HCT116 (cell line): Measurements from ENCODE around the gene GRAMD2A. TPM values are rescaled to one million over a fixed set of nuclear protein-coding genes. Genes with fewer than 3 reads are reported as not detected.

Experiments used
- ATAC-seq: fragments of 200-7000 bp; cut with Tn5 transposase; 2 replicates; pipeline ENCODE4 v1.9.1; 2020; ENCODE audit warnings: mild to moderate bottlenecking, moderate library complexity
- BruUV-seq: library from RNA; stranded (reverse); fragments of 400-500 nt; replicated peaks from 2 replicates; lab custom pipeline; 2021; lab: Mats Ljungman, UMichigan
- CTCF ChIA-PET: fragments of 300-600 bp; sonication (Branson Sonifier 250); formaldehyde crosslinking; loops from one replicate; lab custom pipeline; 2021; ENCODE audit warnings: antibody characterized with exemption; lab: Charles Lee
- POLR2A ChIA-PET: fragments of 300-600, 350-600 bp; sonication (Branson Sonifier 250); formaldehyde crosslinking; loops from one replicate; lab custom pipeline; 2021; ENCODE audit warnings: antibody characterized with exemption; lab: Charles Lee
- RAD21 ChIA-PET, 2 experiments: fragments of 300-600 bp; sonication (Branson Sonifier 250); formaldehyde crosslinking; loops; one replicate each; lab custom pipeline; 2023; ENCODE audit warnings: low total read pairs in 2 of 2; ENCODE audit not compliant: uncharacterized antibody in 2 of 2, unreplicated experiment in 2 of 2, low non-redundant PET in 1 of 2; lab: Charles Lee
- DNase-seq: peaks from one replicate; pipeline ENCODE4 v3.0.0-alpha.2; 2010; ENCODE audit warnings: low read depth, low spot score
- H2AFZ ChIP-seq: fragments of 200-600 bp; shearing (Covaris generic), sonication (generic); 2 replicates; pipeline ENCODE4 v1.6.1; 2017; ENCODE audit warnings: low read depth, mixed run types, mixed read lengths, antibody characterized with exemption, low read length; ENCODE audit not compliant: poor library complexity, severe bottlenecking
- H3K27ac ChIP-seq: 2 replicates; pipeline ENCODE4 v1.5.1; 2012; ENCODE audit warnings: low read depth, low read length
- H3K27me3 ChIP-seq: fragments of 200-600 bp; sonication (generic); 2 replicates; pipeline ENCODE4 v1.6.1; 2016; ENCODE audit warnings: mixed run types, low read length, mixed read lengths; ENCODE audit not compliant: insufficient read depth
- H3K36me3 ChIP-seq, 2 experiments: fragments of 200-500 bp in 1 of 2; fragments of 200-600 bp in 1 of 2; sonication (Bioruptor generic) in 1 of 2; sonication (generic) in 1 of 2; 2 replicates each; pipeline versions ENCODE4 v1.5.1 to v1.6.1; 2014 to 2016; ENCODE audit warnings: low read length in 2 of 2, inconsistent platforms in 1 of 2, mixed read lengths in 1 of 2, mixed run types in 1 of 2; ENCODE audit not compliant: insufficient read depth in 2 of 2, control insufficient read depth in 1 of 2
- H3K4me1 ChIP-seq, 2 experiments: fragments of 200-600 bp in 1 of 2; sonication (generic) in 1 of 2; 2 replicates each; pipeline versions ENCODE4 v1.5.1 to v1.6.1; 2012 to 2017; ENCODE audit warnings: low read length in 2 of 2, inconsistent platforms in 1 of 2, mild to moderate bottlenecking in 1 of 2, mixed read lengths in 1 of 2, mixed run types in 1 of 2, moderate library complexity in 1 of 2; ENCODE audit not compliant: insufficient read depth in 2 of 2, control insufficient read depth in 1 of 2
- H3K4me2 ChIP-seq: fragments of 200-600 bp; sonication (generic); 2 replicates; pipeline ENCODE4 v1.6.1; 2017; ENCODE audit warnings: mixed run types, low read length, mixed read lengths
- H3K4me3 ChIP-seq, 2 experiments: fragments of 200-600 bp in 1 of 2; sonication (generic) in 1 of 2; replicated peaks in 1 of 2; 2 replicates each; pipeline ENCODE4 v1.5.1; 2011 to 2016; ENCODE audit warnings: low read length in 2 of 2, control low read depth in 1 of 2, low read depth in 1 of 2, mild to moderate bottlenecking in 1 of 2, mixed read lengths in 1 of 2, mixed run types in 1 of 2
- H3K79me2 ChIP-seq: fragments of 200-600 bp; sonication (generic); 2 replicates; pipeline ENCODE4 v1.6.1; 2017; ENCODE audit warnings: mild to moderate bottlenecking, mixed run types, low read length, moderate library complexity, mixed read lengths; ENCODE audit not compliant: insufficient read depth
- H3K9ac ChIP-seq: fragments of 200-600 bp; sonication (generic); 2 replicates; pipeline ENCODE4 v1.6.1; 2016; ENCODE audit warnings: low read length, mixed read lengths
- H3K9me2 ChIP-seq: fragments of 200-600 bp; sonication (generic), shearing (Covaris generic); 2 replicates; pipeline ENCODE4 v1.6.1; 2017; ENCODE audit warnings: mixed run types, mild to moderate bottlenecking, moderate library complexity; ENCODE audit not compliant: insufficient read depth
- H3K9me3 ChIP-seq, 2 experiments: fragments of 200-500 bp in 1 of 2; fragments of 200-600 bp in 1 of 2; sonication (Bioruptor generic) in 1 of 2; sonication (generic) in 1 of 2; 2 replicates each; pipeline ENCODE4 v1.6.1; 2014 to 2017; ENCODE audit warnings: low read length in 2 of 2, mixed read lengths in 2 of 2, inconsistent platforms in 1 of 2, low read depth in 1 of 2, mild to moderate bottlenecking in 1 of 2, mixed run types in 1 of 2, moderate library complexity in 1 of 2; ENCODE audit not compliant: control insufficient read depth in 1 of 2, insufficient read depth in 1 of 2
- H4K20me1 ChIP-seq: fragments of 200-600 bp; sonication (generic), shearing (Covaris generic); 2 replicates; pipeline ENCODE4 v1.6.1; 2017; ENCODE audit warnings: mixed run types, mild to moderate bottlenecking, moderate library complexity; ENCODE audit not compliant: insufficient read depth
- ELF1 ChIP-seq: IDR thresholded peaks from 2 replicates; pipeline ENCODE4 v1.6.1; 2012; ENCODE audit warnings: low read depth, borderline replicate concordance
- EZH2 ChIP-seq: fragments of 200-600 bp; sonication (generic); IDR thresholded peaks from 2 replicates; pipeline ENCODE4 v1.6.1; 2017; ENCODE audit warnings: antibody characterized with exemption, mixed run types
- FOSL1 ChIP-seq: IDR thresholded peaks from 2 replicates; pipeline ENCODE4 v1.6.1; 2012; ENCODE audit warnings: low read depth
- MAX ChIP-seq: IDR thresholded peaks from 2 replicates; pipeline ENCODE4 v1.6.1; 2012
- POLR2AphosphoS5 ChIP-seq: IDR thresholded peaks from 2 replicates; pipeline ENCODE4 v1.6.1; 2011; ENCODE audit warnings: mild to moderate bottlenecking, low read depth, low read length, moderate library complexity
- SIN3A ChIP-seq: IDR thresholded peaks from 2 replicates; pipeline ENCODE4 v1.6.1; 2012; ENCODE audit warnings: low read depth
- intact Hi-C: fragments of 100-400 bp; cut with micrococcal nuclease; formaldehyde crosslinking; loops from 2 replicates; pipeline ENCODE4 v1.10.0; 2022
- total RNA-seq: library from RNA; stranded (reverse); gene quantifications from one replicate; pipeline ENCODE4 v1.2.1, GENCODE V29; 2021; ENCODE audit not compliant: unreplicated experiment

GRAMD2A gene
- total RNA-seq, 1 experiment from 2014 or later: 8.0 TPM

- no peak overlapping the region for H3K4me3 ChIP-seq
- intact Hi-C loops: no loop called here
- peaks cover 55% of the 10 kb centered on the region for H3K79me2 ChIP-seq
- ChIA-PET POLR2A (no interaction called here), RAD21 (no interaction called here), CTCF (no interaction called here)
- H3K27ac ChIP-seq: no peak overlapping the region
- H3K9ac ChIP-seq: no peak overlapping the region
- H3K27me3 ChIP-seq: no peaks in the 10 kb centered on the region
- DNase-seq: no peak
- no peaks in the 10 kb centered on the region for H4K20me1 ChIP-seq
- no peak for ATAC-seq
- H2AFZ ChIP-seq: no peak overlapping the region
- H3K9me2 ChIP-seq: no peaks in the 10 kb centered on the region
- H3K4me2 ChIP-seq: no peak overlapping the region
- H3K9me3 ChIP-seq: no peaks in the 10 kb centered on the region
- H3K4me1 ChIP-seq: peaks cover 4 to 9% of the 10 kb centered on the region in 2 experiments; a peak in 2 of 4 replicates
- TF ChIP-seq EZH2: no peak
- TF ChIP-seq FOSL1: no peak
- no peaks in the 10 kb centered on the region for H3K36me3 ChIP-seq
- BruUV-seq: no TSS peak
These were observed 84.8 kb downstream of the GRAMD2A start for GRCh38 chr15:72112805-72113204.

- H2AFZ ChIP-seq: no peak overlapping the region
- no peaks in the 10 kb centered on the region for H3K9me2 ChIP-seq
- H3K9ac ChIP-seq: no peak overlapping the region
- TF ChIP-seq MAX: no peak
- TF ChIP-seq SIN3A: no peak
- TF ChIP-seq POLR2AphosphoS5: no peak
- TF ChIP-seq ELF1: no peak
- no peak for TF ChIP-seq EZH2
- no peak overlapping the region for H3K4me2 ChIP-seq
- CTCF ChIA-PET: no interaction called here
- H3K9me3 ChIP-seq: no peaks in the 10 kb centered on the region
- no peak for DNase-seq
- H3K27me3 ChIP-seq: no peaks in the 10 kb centered on the region
- no peak overlapping the region for H3K4me3 ChIP-seq
- peaks cover 54% of the 10 kb centered on the region for H3K79me2 ChIP-seq
- intact Hi-C loops: no loop called here
- H3K36me3 ChIP-seq: no peaks in the 10 kb centered on the region
- BruUV-seq: no TSS peak
- H3K27ac ChIP-seq: no peak overlapping the region
- H3K4me1 ChIP-seq: peaks cover 4 to 10% of the 10 kb centered on the region in 2 experiments; a peak in 3 of 4 replicates
- RAD21 ChIA-PET: no interaction called here
- POLR2A ChIA-PET: no interaction called here
- ATAC-seq: no peak
- H4K20me1 ChIP-seq: no peaks in the 10 kb centered on the region
These were observed 85.5 kb downstream of the GRAMD2A start for GRCh38 chr15:72112116-72112515.
